Lower leg skin (tissue), 4 donors: ENCODE data around the gene CAMTA1. TPM values are rescaled to one million over a fixed set of nuclear protein-coding genes. Genes with fewer than 3 reads are reported as not detected.
A peak's percentile ranks its signal among the peaks of the same experiment; 100 is the strongest.

Experiments used
- DNase-seq, 2 donors: peaks; one replicate each; pipeline ENCODE4 v3.0.0-alpha.2; 2019; ENCODE audit warnings: low spot score in 2 of 2
- H3K4me3 ChIP-seq: fragments of 200-600 bp; sonication (generic); 2 replicates; pipeline ENCODE4 v1.5.1; 2017; ENCODE audit warnings: mild to moderate bottlenecking, low read depth; ENCODE audit not compliant: poor library complexity, severe bottlenecking
- POLR2A ChIP-seq, 2 donors: fragments of 450-650 bp; IDR thresholded peaks; one replicate each; pipeline ENCODE4 v1.6.1; 2016 to 2017; ENCODE audit warnings: antibody characterized with exemption in 2 of 2, mild to moderate bottlenecking in 1 of 2, moderate library complexity in 1 of 2
- WGBS, 2 donors: methylation state at CpG; one replicate each; pipeline ENCODE4 v1.1.5; 2018; 5-methylcytosine and 5-hydroxymethylcytosine counted together
- intact Hi-C: fragments of 100-400 bp; cut with DNase I; formaldehyde crosslinking; loops from one replicate; pipeline ENCODE4 v1.15.0; 2023; ENCODE audit warnings: low total_unique reads
- total RNA-seq, 4 donors: library from RNA; depleted of rRNA; stranded (reverse); fragments of >200 nt; gene quantifications; one replicate each; pipeline ENCODE4 v1.1.0, GENCODE V29; 2016
- TF ChIP-seq, protein P1 (sequence below), 3 donors: fragments of 450-650 bp; IDR thresholded peaks; one replicate each; pipeline ENCODE4 v1.5.1; 2016; ENCODE audit warnings: antibody characterized with exemption in 3 of 3, mild to moderate bottlenecking in 3 of 3, moderate library complexity in 2 of 3

CAMTA1 gene
- total RNA-seq, 4 donors from 2014 or later = 24.4 to 52.3 (median 32.9) TPM

DNA sequence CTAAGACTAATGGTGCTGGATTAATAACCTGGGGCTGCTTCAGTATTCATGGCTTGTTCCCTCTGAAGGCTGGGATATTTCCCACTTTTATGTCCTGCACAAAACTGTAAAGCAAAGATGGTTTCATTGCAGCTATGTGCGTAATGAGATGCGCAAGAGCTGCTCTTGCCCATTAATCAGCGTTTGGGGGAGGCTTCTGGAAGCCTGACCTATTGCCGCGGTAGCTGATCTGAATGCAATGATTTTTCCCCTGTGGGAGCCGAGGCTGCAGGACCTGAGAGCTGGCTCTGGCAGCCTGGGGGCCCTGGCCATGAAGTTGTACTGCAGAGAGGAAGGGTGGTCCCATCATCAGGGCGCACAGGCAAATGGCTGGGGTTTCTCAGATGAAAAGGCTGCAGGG, 239.8 kb downstream of the CAMTA1 start:
- intact Hi-C loops = no loop called here
- DNase-seq = no peak
- TF ChIP-seq, protein P1, sequence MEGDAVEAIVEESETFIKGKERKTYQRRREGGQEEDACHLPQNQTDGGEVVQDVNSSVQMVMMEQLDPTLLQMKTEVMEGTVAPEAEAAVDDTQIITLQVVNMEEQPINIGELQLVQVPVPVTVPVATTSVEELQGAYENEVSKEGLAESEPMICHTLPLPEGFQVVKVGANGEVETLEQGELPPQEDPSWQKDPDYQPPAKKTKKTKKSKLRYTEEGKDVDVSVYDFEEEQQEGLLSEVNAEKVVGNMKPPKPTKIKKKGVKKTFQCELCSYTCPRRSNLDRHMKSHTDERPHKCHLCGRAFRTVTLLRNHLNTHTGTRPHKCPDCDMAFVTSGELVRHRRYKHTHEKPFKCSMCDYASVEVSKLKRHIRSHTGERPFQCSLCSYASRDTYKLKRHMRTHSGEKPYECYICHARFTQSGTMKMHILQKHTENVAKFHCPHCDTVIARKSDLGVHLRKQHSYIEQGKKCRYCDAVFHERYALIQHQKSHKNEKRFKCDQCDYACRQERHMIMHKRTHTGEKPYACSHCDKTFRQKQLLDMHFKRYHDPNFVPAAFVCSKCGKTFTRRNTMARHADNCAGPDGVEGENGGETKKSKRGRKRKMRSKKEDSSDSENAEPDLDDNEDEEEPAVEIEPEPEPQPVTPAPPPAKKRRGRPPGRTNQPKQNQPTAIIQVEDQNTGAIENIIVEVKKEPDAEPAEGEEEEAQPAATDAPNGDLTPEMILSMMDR (IDR thresholded peaks at IDR 0.05) = no peak
- TF ChIP-seq POLR2A (IDR thresholded peaks at IDR 0.05) = no peak

DNA sequence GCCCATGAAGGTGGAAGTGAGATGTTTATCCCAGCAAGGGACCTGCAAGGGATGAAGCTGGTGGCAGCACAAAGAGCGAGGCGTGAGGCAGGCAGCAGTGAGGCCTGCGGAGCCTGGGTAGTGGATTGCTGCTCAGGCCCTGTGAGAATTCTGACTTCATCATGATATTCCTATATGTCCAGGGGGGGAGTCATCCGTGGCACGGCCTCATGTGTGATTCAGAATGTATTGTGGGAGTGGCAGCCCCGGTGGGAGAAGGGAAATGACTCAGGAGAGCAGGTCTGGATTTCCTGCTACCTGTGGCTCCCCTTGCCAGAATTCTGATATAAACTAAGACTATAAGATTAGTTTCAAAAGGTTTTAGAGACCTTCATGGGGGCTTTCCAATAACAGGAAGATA, 240.9 kb downstream of the CAMTA1 start:
- intact Hi-C loops = no loop called here
- 69 to 73% methylated on average over 6 of the region's 6 CpGs for WGBS, 2 donors
- H3K4me3 ChIP-seq = no peak overlapping the region
- TF ChIP-seq POLR2A (IDR thresholded peaks at IDR 0.05) = no peak
- TF ChIP-seq, protein P1 (IDR thresholded peaks at IDR 0.05) = no peak
- DNase-seq = no peak

More for the DNA sequence above, 239.8 kb downstream of the CAMTA1 start:
- 75 to 89% methylated on average over 7 of the region's 7 CpGs for WGBS, 2 donors
- no peak overlapping the region for H3K4me3 ChIP-seq

DNA sequence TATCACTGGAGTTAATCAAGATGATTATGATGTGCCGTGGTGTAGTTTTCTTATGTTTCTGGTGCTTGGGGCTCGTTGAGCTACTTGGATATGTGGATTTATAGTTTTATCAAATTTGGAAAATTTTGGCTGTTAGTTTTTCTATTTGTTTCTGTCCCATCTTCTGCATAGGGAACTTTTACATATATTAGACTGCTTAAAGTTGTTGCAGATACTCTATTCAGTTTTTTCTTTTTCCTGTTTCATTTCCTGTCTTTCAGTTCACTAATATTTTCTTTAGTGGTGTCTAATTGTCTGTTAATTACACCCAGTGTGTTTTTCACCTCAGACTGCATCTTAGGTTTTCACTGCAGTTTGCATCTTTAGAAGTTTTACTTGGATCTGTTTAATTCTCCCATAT, 247.7 kb downstream of the CAMTA1 start:
- 82% methylated on average over 2 of the region's 2 CpGs for WGBS, 2 donors
- no peak for TF ChIP-seq POLR2A (IDR thresholded peaks at IDR 0.05)
- TF ChIP-seq, protein P1 (IDR thresholded peaks at IDR 0.05) = no peak
- H3K4me3 ChIP-seq = no peak overlapping the region
- DNase-seq = no peak
- intact Hi-C loops = no loop called here

DNA sequence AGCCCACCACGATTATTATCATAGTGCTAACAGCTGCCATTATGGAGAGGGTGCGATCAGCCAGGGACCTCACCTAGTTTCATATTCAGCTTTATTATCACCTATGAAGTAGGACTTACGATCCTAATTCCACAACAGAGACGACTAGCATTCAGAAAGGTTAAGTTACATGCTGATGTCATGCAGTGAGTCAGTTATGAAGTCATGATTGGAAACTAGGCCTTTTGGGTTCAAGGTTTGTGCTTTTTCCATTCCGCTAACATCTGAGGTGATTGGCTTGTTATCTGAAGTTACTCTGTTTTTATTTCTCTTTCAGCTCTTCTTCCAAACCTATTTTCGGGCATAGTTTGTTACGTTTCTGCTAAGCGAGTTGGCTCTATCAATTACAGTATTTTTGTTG, 251.1 kb downstream of the CAMTA1 start:
- TF ChIP-seq, protein P1 (IDR thresholded peaks at IDR 0.05) = no peak
- TF ChIP-seq POLR2A (IDR thresholded peaks at IDR 0.05) = no peak
- WGBS, 2 donors = 84 to 90% methylated on average over 8 of the region's 8 CpGs
- intact Hi-C loops = no loop called here
- peak in 1 of 2 donors; percentile 3 for DNase-seq
- no peak overlapping the region for H3K4me3 ChIP-seq

DNA sequence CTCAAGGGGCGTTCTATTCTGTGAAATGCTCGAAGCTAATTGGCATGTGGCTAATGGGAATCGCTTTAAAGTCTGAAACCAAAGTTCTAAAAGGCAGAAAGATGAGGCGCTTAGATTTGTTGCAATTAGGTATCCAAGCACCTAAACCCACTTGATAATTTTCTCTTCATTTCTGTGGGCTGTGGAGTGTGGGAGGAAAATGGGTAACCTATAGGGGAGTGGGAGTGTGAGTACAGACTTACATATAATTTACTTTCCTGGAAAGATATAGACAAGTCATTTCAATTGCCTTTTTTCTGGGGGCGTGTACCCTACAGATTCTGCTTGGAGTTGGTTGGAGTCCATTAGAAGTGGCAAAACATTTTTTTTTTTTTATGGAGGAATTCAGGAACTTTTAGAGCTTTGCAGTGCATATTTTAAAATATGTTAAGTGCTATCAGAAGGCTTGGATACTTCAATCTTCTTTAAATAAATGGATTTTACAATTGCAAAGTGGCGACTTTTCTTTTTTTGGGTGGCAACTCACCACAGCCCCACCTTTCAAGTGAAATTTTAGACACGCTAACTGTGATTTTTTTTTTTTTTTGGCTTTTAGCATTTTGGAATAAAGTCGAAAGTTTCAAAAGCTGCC, 254.5 kb downstream of the CAMTA1 start:
- intact Hi-C loops = no loop called here
- no peak overlapping the region for H3K4me3 ChIP-seq
- TF ChIP-seq POLR2A (IDR thresholded peaks at IDR 0.05) = no peak
- TF ChIP-seq, protein P1 (IDR thresholded peaks at IDR 0.05) = no peak
- no peak for DNase-seq
- 70 to 73% methylated on average over 8 of the region's 8 CpGs for WGBS, 2 donors
